GM23338 (cell line): ENCODE data around the gene TRIM37. TPM values are rescaled to one million over a fixed set of nuclear protein-coding genes. Genes with fewer than 3 reads are reported as not detected.

ENCODE experiments used
- ATAC-seq: fragments of 200-7000 bp; cut with Tn5 transposase; 3 replicates; pipeline ENCODE4 v1.9.1; 2020
- DNase-seq: peaks from one replicate; pipeline ENCODE4 v3.0.0-alpha.2; 2015; ENCODE audit warnings: low spot score
- H2AFZ ChIP-seq: fragments of 200-600 bp; sonication (generic); 2 replicates; pipeline ENCODE4 v1.8.0; 2016; ENCODE audit warnings: antibody characterized with exemption, mild to moderate bottlenecking, moderate library complexity
- H3F3A ChIP-seq: fragments of 200-600 bp; sonication (generic); replicated peaks from 2 replicates; pipeline ENCODE4 v1.8.0; 2017; ENCODE audit warnings: antibody characterized with exemption, mixed run types, low read depth
- H3K27ac ChIP-seq: fragments of 200-600 bp; sonication (generic); 2 replicates; pipeline ENCODE4 v1.6.1; 2016; ENCODE audit warnings: low read depth
- H3K27me3 ChIP-seq: fragments of 200-600 bp; sonication (generic); 2 replicates; pipeline ENCODE4 v1.8.0; 2016; ENCODE audit warnings: mild to moderate bottlenecking, mixed run types, moderate library complexity; ENCODE audit not compliant: insufficient read depth
- H3K36me3 ChIP-seq: fragments of 200-600 bp; sonication (generic); 2 replicates; pipeline ENCODE4 v1.8.0; 2016; ENCODE audit warnings: mild to moderate bottlenecking; ENCODE audit not compliant: insufficient read depth
- H3K4me1 ChIP-seq: fragments of 200-600 bp; sonication (generic); 2 replicates; pipeline ENCODE4 v1.8.0; 2016; ENCODE audit warnings: mild to moderate bottlenecking, moderate library complexity; ENCODE audit not compliant: insufficient read depth
- H3K4me2 ChIP-seq: fragments of 200-600 bp; sonication (generic); 2 replicates; pipeline ENCODE4 v1.7.1; 2017; ENCODE audit warnings: mixed run types
- H3K4me3 ChIP-seq: fragments of 200-600 bp; sonication (generic); 2 replicates; pipeline ENCODE4 v1.6.1; 2016; ENCODE audit warnings: mixed run types
- H3K79me2 ChIP-seq: fragments of 200-600 bp; sonication (generic); replicated peaks from 2 replicates; pipeline ENCODE4 v1.8.0; 2017; ENCODE audit warnings: mild to moderate bottlenecking; ENCODE audit not compliant: insufficient read depth
- H3K9me2 ChIP-seq: fragments of 200-600 bp; sonication (generic); 2 replicates; pipeline ENCODE4 v1.8.0; 2017; ENCODE audit not compliant: insufficient read depth
- H4K20me1 ChIP-seq: fragments of 200-600 bp; sonication (generic); replicated peaks from 2 replicates; pipeline ENCODE4 v1.8.0; 2017; ENCODE audit warnings: mild to moderate bottlenecking; ENCODE audit not compliant: insufficient read depth
- H3K27ac Mint-ChIP-seq: 2 replicates; pipeline ENCODE4 v1.8.0; 2020; ENCODE audit warnings: inconsistent platforms, mild to moderate bottlenecking, moderate library complexity, mixed read lengths
- H3K27me3 Mint-ChIP-seq: 3 replicates; pipeline ENCODE4 v1.8.0; 2022; ENCODE audit warnings: low read depth, mild to moderate bottlenecking, moderate library complexity, mixed read lengths, inconsistent platforms; ENCODE audit not compliant: insufficient read depth, poor library complexity
- H3K36me3 Mint-ChIP-seq: 3 replicates; pipeline ENCODE4 v1.8.0; 2021; ENCODE audit warnings: low read depth, mild to moderate bottlenecking, inconsistent platforms, moderate library complexity, mixed read lengths
- H3K4me1 Mint-ChIP-seq: 3 replicates; pipeline ENCODE4 v1.8.0; 2020; ENCODE audit warnings: mild to moderate bottlenecking, inconsistent platforms, mixed read lengths
- H3K4me3 Mint-ChIP-seq: 3 replicates; pipeline ENCODE4 v1.8.0; 2021; ENCODE audit warnings: moderate library complexity, mild to moderate bottlenecking, inconsistent platforms, mixed read lengths
- H3K9me3 Mint-ChIP-seq: 3 replicates; pipeline ENCODE4 v1.8.0; 2020; ENCODE audit warnings: moderate library complexity, mild to moderate bottlenecking, inconsistent platforms, mixed read lengths
- CREB1 ChIP-seq: fragments of 250-450 bp; sonication (Bioruptor Pico); IDR thresholded peaks from 2 replicates; pipeline ENCODE4 v1.5.0; 2020; ENCODE audit warnings: low read depth, mild to moderate bottlenecking, moderate library complexity
- CTCF ChIP-seq, 2 experiments: fragments of 200-600 bp in 1 of 2; sonication (generic) in 1 of 2; conservative IDR thresholded peaks; 2 replicates each; pipeline versions ENCODE4 v1.5.1 to v1.6.1; 2016 to 2017; ENCODE audit warnings: antibody characterized with exemption in 2 of 2, low read depth in 2 of 2, mild to moderate bottlenecking in 2 of 2, moderate library complexity in 1 of 2
- ETS1 ChIP-seq: IDR thresholded peaks from 2 replicates; pipeline ENCODE4 v1.6.1; 2016; ENCODE audit warnings: antibody characterized with exemption
- EZH2 ChIP-seq: fragments of 200-600 bp; sonication (generic); IDR thresholded peaks from one replicate; pipeline ENCODE4 v1.8.0; 2017; ENCODE audit warnings: antibody characterized with exemption, mild to moderate bottlenecking, low read depth; ENCODE audit not compliant: unreplicated experiment
- EZH2phosphoT487 ChIP-seq: fragments of 200-600 bp; sonication (generic); IDR thresholded peaks from one replicate; pipeline ENCODE4 v1.8.1; 2018; ENCODE audit warnings: antibody characterized with exemption; ENCODE audit not compliant: unreplicated experiment
- JUNB ChIP-seq: IDR thresholded peaks from one replicate; pipeline ENCODE4 v1.6.1; 2016; ENCODE audit warnings: antibody characterized with exemption; ENCODE audit not compliant: unreplicated experiment
- NANOG ChIP-seq: IDR thresholded peaks from 2 replicates; pipeline ENCODE4 v1.6.1; 2016; ENCODE audit warnings: antibody characterized with exemption, borderline replicate concordance
- POLR2AphosphoS5 ChIP-seq: IDR thresholded peaks from 2 replicates; pipeline ENCODE4 v1.6.1; 2016; ENCODE audit warnings: antibody characterized with exemption, low read depth
- REST ChIP-seq: IDR thresholded peaks from one replicate; pipeline ENCODE4 v1.6.1; 2018; ENCODE audit warnings: antibody characterized with exemption; ENCODE audit not compliant: unreplicated experiment
- STAT1 ChIP-seq: IDR thresholded peaks from one replicate; pipeline ENCODE4 v1.6.1; 2016; ENCODE audit warnings: antibody characterized with exemption; ENCODE audit not compliant: unreplicated experiment
- ZNF114 ChIP-seq: fragments of 250-450 bp; sonication (Bioruptor Pico); IDR thresholded peaks from 2 replicates; pipeline ENCODE4 v1.5.0; 2020; ENCODE audit warnings: mild to moderate bottlenecking, moderate library complexity
- ZNF331 ChIP-seq: fragments of 250-450 bp; sonication (Bioruptor Pico); IDR thresholded peaks from 2 replicates; pipeline ENCODE4 v1.5.0; 2020; ENCODE audit warnings: low read depth, mild to moderate bottlenecking, moderate library complexity
- ZNF462 ChIP-seq: fragments of 250-450 bp; sonication (Bioruptor Pico); IDR thresholded peaks from 2 replicates; pipeline ENCODE4 v1.5.0; 2020; ENCODE audit warnings: mild to moderate bottlenecking, moderate library complexity
- polyA plus RNA-seq: library from polyadenylated mRNA; unstranded; fragments of >200 nt; fragmentation: Nextera tagmentation; extraction: Ambion mirVana; gene quantifications from 2 replicates; pipeline ENCODE4 v1.2.1, GENCODE V29; 2016
- total RNA-seq: library from RNA; depleted of rRNA; stranded (reverse); fragments of >200 nt; shearing (Covaris generic); gene quantifications from 2 replicates; pipeline ENCODE4 v1.2.3, GENCODE V29; 2014

The TRIM37 gene
- total and polyA plus RNA-seq, 2 experiments from 2014 or later, result 61.1 to 71.2 TPM

GRCh38 chr17:59152925-59153324 is 46.2 kb upstream of the TRIM37 start:
- H3K27ac ChIP-seq, result no peak overlapping the region
- no peak for ATAC-seq
- peaks cover 29% of the 10 kb centered on the region for H3K4me1 ChIP-seq
- no peaks in the 10 kb centered on the region for H3K36me3 ChIP-seq
- no peaks in the 10 kb centered on the region for H3K27me3 ChIP-seq
- peaks cover 6% of the 10 kb centered on the region; the same call in 2 of the 3 replicates for H3K36me3 Mint-ChIP-seq
- H2AFZ ChIP-seq, result no peak overlapping the region
- H3K4me3 ChIP-seq, result peak overlapping the region; percentile 77
- no peaks in the 10 kb centered on the region for H3K9me3 Mint-ChIP-seq
- TF ChIP-seq NANOG (no peak), ETS1 (no peak), ZNF114 (no peak), STAT1 (no peak), CREB1 (CRISPR knock-in tag) (no peak), POLR2AphosphoS5 (no peak), EZH2phosphoT487 (no peak), ZNF331 (no peak), REST (no peak), ZNF462 (CRISPR knock-in tag) (no peak), JUNB (no peak), EZH2 (no peak), CTCF (conservative IDR thresholded peaks at IDR 0.05; ENCODE audit: low read depth in 2 of 2) (no peak)
- no peaks in the 10 kb centered on the region for H3K9me2 ChIP-seq
- peak overlapping the region; percentile 84 for H3K4me2 ChIP-seq
- peaks cover 84% of the 10 kb centered on the region for H3K79me2 ChIP-seq
- peaks cover 26% of the 10 kb centered on the region for H3K4me1 Mint-ChIP-seq
- H3K4me3 Mint-ChIP-seq, result no peak overlapping the region
- peaks cover 27% of the 10 kb centered on the region for H4K20me1 ChIP-seq
- H3F3A ChIP-seq, result no peaks in the 10 kb centered on the region
- H3K27ac Mint-ChIP-seq, result no peak overlapping the region
- DNase-seq, result no peak
- H3K27me3 Mint-ChIP-seq, result peaks cover 7% of the 10 kb centered on the region
